ENCODE data around the gene DISC1.

DNA sequence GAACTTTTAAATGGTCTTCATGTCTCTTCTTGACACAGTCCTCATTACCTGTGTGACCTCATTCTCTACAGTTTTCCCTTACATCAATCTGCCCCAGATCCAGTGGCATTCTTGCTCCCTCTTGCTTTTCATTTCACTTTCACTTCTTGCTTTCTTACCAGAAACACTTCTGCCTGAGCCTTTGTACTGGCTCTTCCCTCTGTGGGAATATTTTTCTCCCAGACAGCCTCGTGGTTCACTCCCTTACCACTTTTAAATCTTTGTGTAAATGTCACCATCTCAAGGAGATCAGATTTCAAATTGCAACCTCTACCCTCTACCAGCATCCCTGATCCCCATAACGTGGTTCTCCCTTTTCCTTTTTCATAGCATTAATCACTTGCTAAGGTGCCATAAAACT is 73.2 kb downstream of the DISC1 start:
- TF ChIP-seq POLR2A (IDR thresholded peaks at IDR 0.05) = no peak
- TF ChIP-seq, protein P1, sequence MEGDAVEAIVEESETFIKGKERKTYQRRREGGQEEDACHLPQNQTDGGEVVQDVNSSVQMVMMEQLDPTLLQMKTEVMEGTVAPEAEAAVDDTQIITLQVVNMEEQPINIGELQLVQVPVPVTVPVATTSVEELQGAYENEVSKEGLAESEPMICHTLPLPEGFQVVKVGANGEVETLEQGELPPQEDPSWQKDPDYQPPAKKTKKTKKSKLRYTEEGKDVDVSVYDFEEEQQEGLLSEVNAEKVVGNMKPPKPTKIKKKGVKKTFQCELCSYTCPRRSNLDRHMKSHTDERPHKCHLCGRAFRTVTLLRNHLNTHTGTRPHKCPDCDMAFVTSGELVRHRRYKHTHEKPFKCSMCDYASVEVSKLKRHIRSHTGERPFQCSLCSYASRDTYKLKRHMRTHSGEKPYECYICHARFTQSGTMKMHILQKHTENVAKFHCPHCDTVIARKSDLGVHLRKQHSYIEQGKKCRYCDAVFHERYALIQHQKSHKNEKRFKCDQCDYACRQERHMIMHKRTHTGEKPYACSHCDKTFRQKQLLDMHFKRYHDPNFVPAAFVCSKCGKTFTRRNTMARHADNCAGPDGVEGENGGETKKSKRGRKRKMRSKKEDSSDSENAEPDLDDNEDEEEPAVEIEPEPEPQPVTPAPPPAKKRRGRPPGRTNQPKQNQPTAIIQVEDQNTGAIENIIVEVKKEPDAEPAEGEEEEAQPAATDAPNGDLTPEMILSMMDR (IDR thresholded peaks at IDR 0.05) = no peak
